HepG2 (cell line): Measurements from ENCODE around the gene GJA5. TPM values are rescaled to one million over a fixed set of nuclear protein-coding genes. Genes with fewer than 3 reads are reported as not detected.
A peak's percentile ranks its signal among the peaks of the same experiment; 100 is the strongest.

ENCODE experiments used
- ATF1 ChIP-seq: IDR thresholded peaks from 2 replicates; pipeline ENCODE4 v1.6.1; 2016; ENCODE audit warnings: mild to moderate bottlenecking, control low read depth
- ATF7 ChIP-seq, 2 experiments: fragments of 450-650 bp in 1 of 2; sonication (generic) in 1 of 2; formaldehyde crosslinking in 1 of 2; IDR thresholded peaks; 2 replicates each; pipeline versions ENCODE4 v1.4.0 to v1.6.1; 2016 to 2020; ENCODE audit warnings: antibody characterized with exemption in 1 of 2, mild to moderate bottlenecking in 1 of 2, missing genetic modification reagents in 1 of 2
- GATAD1 ChIP-seq: IDR thresholded peaks from 2 replicates; pipeline ENCODE4 v1.6.1; 2016; ENCODE audit warnings: missing genetic modification reagents, missing compliant biosample characterization
- HOXD1 ChIP-seq: sonication (generic); formaldehyde crosslinking; IDR thresholded peaks from 2 replicates; pipeline ENCODE4 v1.5.0; 2020; ENCODE audit warnings: missing genetic modification reagents
- KDM3A ChIP-seq: IDR thresholded peaks from 2 replicates; pipeline ENCODE4 v1.6.1; 2018; ENCODE audit warnings: low read depth, missing compliant biosample characterization
- KLF11 ChIP-seq: IDR thresholded peaks from 2 replicates; pipeline ENCODE4 v1.6.1; 2016; ENCODE audit warnings: missing compliant biosample characterization
- MAX ChIP-seq: IDR thresholded peaks from 2 replicates; pipeline ENCODE4 v1.6.1; 2012; ENCODE audit warnings: inconsistent platforms
- MLX ChIP-seq: IDR thresholded peaks from 2 replicates; pipeline ENCODE4 v1.6.1; 2016
- PITX1 ChIP-seq: sonication (generic); formaldehyde crosslinking; IDR thresholded peaks from 2 replicates; pipeline ENCODE4 v1.5.1; 2020; ENCODE audit warnings: mild to moderate bottlenecking, missing genetic modification reagents
- POLR2G ChIP-seq: fragments of 200-400 bp; formaldehyde crosslinking; IDR thresholded peaks from 2 replicates; pipeline ENCODE4 v1.6.1; 2018; ENCODE audit warnings: mild to moderate bottlenecking, low read depth, low read length, moderate library complexity
- SIN3B ChIP-seq: fragments of 150-350 bp; IDR thresholded peaks from 2 replicates; pipeline ENCODE4 v1.6.1; 2014; ENCODE audit warnings: low read length
- TAF15 ChIP-seq: fragments of 200-400 bp; formaldehyde crosslinking; IDR thresholded peaks from one replicate; pipeline ENCODE4 v1.6.1; 2018; ENCODE audit warnings: mild to moderate bottlenecking, low read depth, low read length; ENCODE audit not compliant: poor library complexity, severe bottlenecking
- TOE1 ChIP-seq: sonication (generic); formaldehyde crosslinking; IDR thresholded peaks from 2 replicates; pipeline ENCODE4 v1.4.0; 2020; ENCODE audit warnings: mild to moderate bottlenecking, missing genetic modification reagents
- ZBTB10 ChIP-seq: sonication (generic); formaldehyde crosslinking; IDR thresholded peaks from 2 replicates; pipeline ENCODE4 v1.4.0; 2020; ENCODE audit warnings: missing genetic modification reagents, borderline replicate concordance
- ZBTB3 ChIP-seq: sonication (generic); formaldehyde crosslinking; IDR thresholded peaks from 2 replicates; pipeline ENCODE4 v1.4.0; 2020; ENCODE audit warnings: low read depth, mild to moderate bottlenecking, moderate library complexity, missing genetic modification reagents, borderline replicate concordance
- ZBTB39 ChIP-seq: sonication (generic); formaldehyde crosslinking; IDR thresholded peaks from 2 replicates; pipeline ENCODE4 v1.5.0; 2020; ENCODE audit warnings: missing genetic modification reagents
- ZFP90 ChIP-seq: sonication (generic); formaldehyde crosslinking; IDR thresholded peaks from 2 replicates; pipeline ENCODE4 v1.8.0; 2022; ENCODE audit warnings: missing genetic modification reagents, mild to moderate bottlenecking, inconsistent platforms, borderline replicate concordance
- ZMAT5 ChIP-seq: sonication (generic); formaldehyde crosslinking; IDR thresholded peaks from 2 replicates; pipeline ENCODE4 v1.5.0; 2020; ENCODE audit warnings: mild to moderate bottlenecking, low read depth, missing genetic modification reagents, borderline replicate concordance
- ZNF10 ChIP-seq: sonication (generic); formaldehyde crosslinking; IDR thresholded peaks from 2 replicates; pipeline ENCODE4 v1.4.0; 2020; ENCODE audit warnings: mild to moderate bottlenecking, low read depth, missing genetic modification reagents, borderline replicate concordance
- ZNF101 ChIP-seq: sonication (generic); formaldehyde crosslinking; IDR thresholded peaks from 2 replicates; pipeline ENCODE4 v1.4.0; 2020; ENCODE audit warnings: mild to moderate bottlenecking, low read depth, missing genetic modification reagents, borderline replicate concordance
- ZNF30 ChIP-seq: sonication (generic); formaldehyde crosslinking; IDR thresholded peaks from 2 replicates; pipeline ENCODE4 v1.5.0; 2020; ENCODE audit warnings: mild to moderate bottlenecking, missing genetic modification reagents
- ZNF704 ChIP-seq: sonication (generic); formaldehyde crosslinking; IDR thresholded peaks from 2 replicates; pipeline ENCODE4 v1.8.1; 2023; ENCODE audit warnings: mild to moderate bottlenecking, inconsistent platforms, moderate library complexity, missing genetic modification reagents, borderline replicate concordance
- ZNF766 ChIP-seq: sonication (generic); formaldehyde crosslinking; IDR thresholded peaks from 2 replicates; pipeline ENCODE4 v1.5.0; 2020; ENCODE audit warnings: missing genetic modification reagents, borderline replicate concordance
- ZSCAN25 ChIP-seq: sonication (generic); formaldehyde crosslinking; IDR thresholded peaks from 2 replicates; pipeline ENCODE4 v1.8.0; 2022; ENCODE audit warnings: mild to moderate bottlenecking, missing genetic modification reagents
- polyA plus RNA-seq, 8 experiments: library from polyadenylated mRNA; depleted of rRNA in 3 of 8; stranded (reverse) in 7 of 8; unstranded in 1 of 8; fragments of >200 nt; fragmentation: Illumina TruSeq in 4 of 8; extraction: Trizol in 4 of 8; gene quantifications; 2 replicates each; pipeline versions ENCODE4 v1.2.1 to v1.2.3, GENCODE V29; 2011 to 2016; ENCODE audit warnings: low read depth in 4 of 8, missing spikeins in 1 of 8, mixed read lengths in 1 of 8; ENCODE audit not compliant: insufficient read depth in 1 of 8
- total RNA-seq, 5 experiments: library from RNA; depleted of rRNA; stranded (reverse); fragments of >200 nt; fragmentation: Illumina TruSeq; extraction: Trizol; gene quantifications; 2 replicates each; pipeline ENCODE4 v1.2.3, GENCODE V29; 2016; ENCODE audit warnings: low read depth in 1 of 5

The GJA5 gene
- total and polyA plus RNA-seq, 2 of the 13 experiments (the other 11 are each of a cell fraction or from before 2014, with no cell fraction given) = not detected

GRCh38 chr1:147808025-147808424 lies 47.6 kb upstream of the GJA5 start (continued):
- TF ChIP-seq ZNF704 (CRISPR knock-in tag) = no peak
- no peak for TF ChIP-seq TAF15
- TF ChIP-seq ZNF101 (CRISPR knock-in tag) = no peak
- peak; percentile 90 for TF ChIP-seq PITX1 (CRISPR knock-in tag)
- peak; percentile 79; the same call in 1 of the 2 replicates for TF ChIP-seq HOXD1 (CRISPR knock-in tag)
- TF ChIP-seq MLX (CRISPR knock-in tag) = peak; percentile 41; the same call in 1 of the 2 replicates
- no peak for TF ChIP-seq ATF1 (CRISPR knock-in tag)
- TF ChIP-seq ATF7 (IDR thresholded peaks at IDR 0.05) = peak; percentile 37; the same call in 1 of the 2 replicates
- TF ChIP-seq ATF7 (CRISPR knock-in tag; IDR thresholded peaks at IDR 0.05) = no peak; the same call in 1 of the 2 replicates
- 0 out of 2 replicates have a peak, but pooled peaks have one; percentile 29 for TF ChIP-seq ZBTB10 (CRISPR knock-in tag)
- no peak for TF ChIP-seq ZSCAN25 (CRISPR knock-in tag)
- no peak for TF ChIP-seq ZBTB3 (CRISPR knock-in tag)
- no peak; the same call in 1 of the 2 replicates for TF ChIP-seq KDM3A (CRISPR knock-in tag)
- no peak for TF ChIP-seq SIN3B
- no peak for TF ChIP-seq ZBTB39 (CRISPR knock-in tag)
- no peak for TF ChIP-seq POLR2G
- 0 out of 2 replicates have a peak, but pooled peaks have one; percentile 28 for TF ChIP-seq ZNF766 (CRISPR knock-in tag)
- TF ChIP-seq KLF11 (CRISPR knock-in tag) = no peak
- TF ChIP-seq ZNF30 = no peak
- TF ChIP-seq GATAD1 (CRISPR knock-in tag) = 0 out of 2 replicates have a peak, but pooled peaks have one; percentile 39
- TF ChIP-seq ZMAT5 (CRISPR knock-in tag) = no peak
- TF ChIP-seq MAX = no peak
- TF ChIP-seq TOE1 (CRISPR knock-in tag) = no peak
- TF ChIP-seq ZFP90 = peak; percentile 28; the same call in 1 of the 2 replicates
- no peak for TF ChIP-seq ZNF10 (CRISPR knock-in tag)
